Keratinocyte (primary cell): ENCODE measurements around the gene ACTL10.

ENCODE experiments used
- CTCF ChIP-seq, 3 experiments: IDR thresholded peaks in 1 of 3; conservative IDR thresholded peaks in 1 of 3; optimal IDR thresholded peaks in 1 of 3; 2 replicates in 2 of 3; 3 replicates in 1 of 3; pipeline versions ENCODE3 to v1.5.1; 2011; ENCODE audit warnings: low read length in 3 of 3, mild to moderate bottlenecking in 3 of 3, moderate library complexity in 2 of 3, control low read depth in 1 of 3, inconsistent platforms in 1 of 3; ENCODE audit not compliant: insufficient read depth in 2 of 3; ENCODE audit errors: extremely low read depth in 1 of 3
- EZH2 ChIP-seq: IDR thresholded peaks from one replicate; pipeline ENCODE4 v1.6.1; 2012; ENCODE audit warnings: inconsistent platforms, mild to moderate bottlenecking, low read length, moderate library complexity

DNA sequence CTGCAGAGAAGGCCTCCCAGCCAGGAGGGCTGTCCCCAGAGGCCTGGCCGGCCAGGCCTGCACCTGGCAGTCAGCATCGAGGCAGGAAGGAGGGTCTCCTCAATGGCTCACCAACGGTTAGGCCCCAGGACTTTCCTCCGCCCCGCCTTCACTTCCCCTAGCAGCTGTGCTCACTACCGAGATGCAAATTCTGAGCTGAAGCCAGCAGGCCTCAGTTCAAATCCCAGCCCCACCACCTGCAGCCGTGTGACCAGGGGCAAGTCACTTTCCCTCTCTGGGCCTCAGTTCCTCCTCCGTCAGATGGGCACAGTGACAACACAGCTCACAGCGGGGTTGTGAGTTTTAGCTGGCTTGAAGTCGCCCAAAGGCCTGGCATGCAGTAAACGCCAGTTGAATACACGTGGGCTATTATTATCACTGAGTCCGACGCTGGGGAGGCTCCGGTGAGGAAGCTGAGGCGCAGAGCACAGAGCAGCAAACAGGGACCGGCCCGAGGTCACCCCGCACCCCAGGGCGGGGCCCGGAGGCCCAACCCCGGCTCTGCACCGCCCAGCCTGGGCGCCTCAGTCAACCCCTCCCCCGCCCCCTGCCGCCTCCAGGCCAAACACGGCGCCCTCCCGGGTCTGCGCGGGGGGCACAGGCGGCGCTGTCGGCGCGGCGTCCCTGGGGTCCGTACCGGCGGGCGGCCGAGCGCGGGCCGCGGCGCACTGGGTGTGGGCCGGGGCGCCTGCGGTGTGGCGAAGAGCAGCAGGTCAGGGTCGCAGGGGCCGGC, 18.8 kb downstream of the ACTL10 start:
- TF ChIP-seq CTCF (optimal IDR thresholded peaks at IDR 0.05 in 1 of 3, IDR thresholded peaks at IDR 0.05 in 1 of 3, conservative IDR thresholded peaks at IDR 0.05 in 1 of 3; ENCODE audit: extremely low read depth in 1 of 3, insufficient read depth in 2 of 3, low read length in 3 of 3) (no peak), EZH2 (no peak)
